Suppressor macrophage (primary cell): ENCODE data around the gene SSB.
"Not testable (repeated sequence)": the region's sequence is repeated elsewhere in the genome, so short reads cannot be mapped to it uniquely, and the experiment has no call there.

Experiments used
- DNase-seq, 4 experiments: peaks; one replicate each; pipeline ENCODE4 v3.0.0-alpha.2; 2020 to 2022

The SSB gene

DNA sequence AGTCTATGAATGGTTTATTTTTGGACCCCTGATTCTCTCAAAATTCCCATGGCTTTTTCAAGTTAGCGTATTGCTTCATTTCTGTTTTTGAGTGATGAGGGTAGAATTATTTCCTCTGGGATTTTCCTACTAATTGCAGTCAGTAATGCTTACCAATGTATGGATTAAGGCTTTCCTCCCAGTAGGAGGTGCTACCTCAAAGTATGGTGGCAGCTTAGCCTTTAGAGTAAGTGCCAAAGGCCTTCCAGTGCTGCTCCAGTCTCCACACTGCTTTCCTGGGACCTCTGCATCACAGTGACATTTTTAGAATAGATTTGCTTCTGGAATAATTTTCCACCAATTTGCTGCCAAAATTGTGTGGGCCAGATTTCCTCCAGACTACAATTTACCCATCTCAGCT, 16.2 kb upstream of the SSB start:
- DNase-seq: no peak

DNA sequence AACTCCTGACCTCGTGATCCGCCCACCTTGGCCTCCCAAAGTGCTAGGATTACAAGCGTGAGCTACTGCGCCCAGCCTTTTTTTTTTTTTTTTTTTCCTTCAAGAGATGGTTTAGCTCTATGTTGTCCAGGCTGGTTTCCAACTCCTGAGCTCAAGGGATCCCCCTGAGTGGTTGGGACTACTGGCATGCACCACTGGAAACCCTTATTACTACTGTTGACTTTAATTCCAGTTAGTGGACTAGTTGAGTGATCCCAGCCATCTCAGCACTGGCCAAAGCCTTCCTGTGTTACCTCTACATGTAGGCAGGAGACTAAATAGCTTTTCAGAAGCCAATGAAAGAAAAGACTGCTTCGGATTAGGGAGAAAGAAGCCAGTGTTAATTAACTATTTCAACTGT, 8.1 kb upstream of the SSB start:
- no peak for DNase-seq

DNA sequence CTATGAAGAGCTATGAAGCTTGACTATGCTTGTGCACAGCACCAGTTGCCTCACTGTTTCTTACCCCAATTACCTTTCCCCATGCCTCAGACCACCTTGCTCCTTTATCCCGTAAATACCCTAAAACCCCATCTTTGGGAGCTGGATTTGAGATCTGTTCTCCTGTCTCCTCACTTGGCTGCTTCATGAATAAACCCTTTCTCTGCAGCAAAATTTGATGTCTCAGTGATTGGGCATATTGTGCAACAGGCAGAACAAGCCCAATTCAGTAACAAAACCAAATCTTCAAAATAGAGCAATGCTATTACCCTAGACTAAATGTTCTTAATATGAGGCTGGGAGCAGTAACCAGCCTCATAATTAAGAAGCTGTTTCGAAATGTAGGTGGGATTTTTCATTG, 3.5 kb upstream of the SSB start:
- no peak for DNase-seq

DNA sequence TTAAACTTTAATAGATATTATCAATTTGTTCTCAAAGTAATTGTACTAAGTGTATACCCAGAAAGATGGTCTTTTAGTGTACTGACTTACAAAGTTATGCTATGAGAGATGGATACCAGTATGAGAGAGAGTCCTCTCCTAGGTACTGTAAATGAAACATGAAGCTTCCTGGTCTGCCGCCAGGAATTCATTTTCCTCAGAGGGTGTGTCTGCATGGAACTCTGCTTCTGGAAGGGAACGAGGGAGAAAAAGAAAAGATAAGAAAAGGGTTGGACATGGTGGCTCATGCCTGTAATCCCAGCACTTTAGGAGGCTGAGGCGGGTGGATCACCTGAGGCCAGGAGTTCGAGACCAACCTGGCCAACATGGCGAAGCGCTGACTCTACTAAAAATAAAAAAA, 2.2 kb upstream of the SSB start:
- DNase-seq: no peak

DNA sequence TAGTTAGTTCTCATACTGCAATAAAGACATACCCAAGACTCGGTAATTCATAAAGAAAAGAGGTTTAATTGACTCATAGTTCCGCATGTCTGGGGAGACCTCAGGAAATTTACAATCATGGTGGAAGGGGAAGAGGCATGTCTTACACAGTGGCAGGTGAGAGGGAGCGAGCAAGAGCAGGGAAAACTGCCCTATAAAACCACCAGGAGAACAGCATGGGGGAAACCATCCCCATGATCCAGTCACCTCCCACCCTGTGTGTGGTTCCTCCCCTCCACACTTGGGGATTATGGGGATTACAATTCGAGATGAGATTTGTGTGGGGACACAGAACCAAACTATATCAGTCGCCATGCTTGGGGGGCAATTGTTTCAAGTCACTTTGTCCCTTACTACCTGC, 1.1 kb upstream of the SSB start:
- no peak for DNase-seq

DNA sequence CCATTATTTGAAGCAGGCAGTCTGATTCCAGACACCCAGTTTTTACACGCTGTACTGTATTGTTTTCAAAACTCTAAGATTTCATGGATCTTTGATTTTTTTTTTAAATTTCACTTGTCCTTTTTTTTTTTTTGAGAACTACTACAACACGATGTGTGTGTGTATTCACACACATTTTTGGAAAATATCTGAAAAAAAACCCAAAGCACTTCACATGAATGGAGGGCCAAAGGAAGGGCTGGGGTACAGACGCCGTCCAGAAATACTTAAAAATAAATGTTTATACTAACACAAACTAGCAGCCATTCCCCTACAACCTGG, 314 bp upstream of the SSB start:
- DNase-seq: no peak

DNA sequence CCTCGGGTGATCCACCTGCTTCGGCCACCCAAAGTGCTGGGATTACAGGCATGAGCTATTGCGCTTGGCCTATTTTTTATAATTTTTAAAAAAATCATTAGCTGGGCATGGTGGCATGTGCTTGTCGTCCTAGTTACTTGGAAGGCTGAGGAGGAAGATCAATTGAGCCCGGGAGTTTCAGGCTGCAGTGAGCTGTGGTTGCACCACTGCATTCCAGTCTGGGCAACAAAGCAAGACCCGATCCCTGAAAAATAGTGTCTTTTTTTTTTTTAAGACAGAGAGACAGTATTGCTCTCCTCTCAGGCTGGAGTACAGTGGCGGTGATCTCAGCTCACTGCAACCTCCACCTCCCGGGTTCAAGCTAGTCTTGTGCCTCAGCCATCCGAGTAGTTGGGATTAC, 4.8 kb downstream of the SSB start:
- no peak for DNase-seq

DNA sequence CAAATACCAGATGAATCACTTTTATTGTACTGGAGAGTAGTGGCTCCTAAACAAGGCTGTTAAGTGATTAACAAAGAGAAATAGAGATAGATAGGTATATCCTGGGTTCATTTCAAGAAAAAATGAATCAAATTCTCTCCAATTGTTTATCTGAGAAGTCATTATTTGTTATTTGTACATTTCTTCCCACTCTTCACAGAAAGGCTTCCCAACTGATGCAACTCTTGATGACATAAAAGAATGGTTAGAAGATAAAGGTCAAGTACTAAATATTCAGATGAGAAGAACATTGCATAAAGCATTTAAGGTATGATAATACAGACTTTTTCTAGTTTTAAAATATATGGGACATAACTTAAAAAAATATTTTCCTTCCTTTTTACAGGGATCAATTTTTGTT, 7.9 kb downstream of the SSB start:
- peak in 1 of 4 experiments; percentile 11 for DNase-seq

DNA sequence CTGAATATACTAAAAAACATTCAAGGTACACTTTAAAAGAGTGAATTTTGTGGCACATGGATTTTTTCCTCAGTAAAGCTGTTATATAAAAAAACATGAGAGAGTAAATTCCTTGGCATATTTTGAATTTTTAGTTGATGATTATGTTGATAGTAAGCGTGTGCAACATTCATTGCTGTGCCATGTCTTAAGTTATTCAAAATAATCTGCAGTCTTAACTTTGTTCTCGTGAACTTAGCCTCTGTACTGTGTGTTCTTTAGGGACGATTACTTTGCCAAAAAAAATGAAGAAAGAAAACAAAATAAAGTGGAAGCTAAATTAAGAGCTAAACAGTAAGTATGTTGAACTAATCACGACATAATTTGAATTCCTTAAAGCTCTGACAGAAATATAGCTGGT, 9.6 kb downstream of the SSB start:
- no peak for DNase-seq

DNA sequence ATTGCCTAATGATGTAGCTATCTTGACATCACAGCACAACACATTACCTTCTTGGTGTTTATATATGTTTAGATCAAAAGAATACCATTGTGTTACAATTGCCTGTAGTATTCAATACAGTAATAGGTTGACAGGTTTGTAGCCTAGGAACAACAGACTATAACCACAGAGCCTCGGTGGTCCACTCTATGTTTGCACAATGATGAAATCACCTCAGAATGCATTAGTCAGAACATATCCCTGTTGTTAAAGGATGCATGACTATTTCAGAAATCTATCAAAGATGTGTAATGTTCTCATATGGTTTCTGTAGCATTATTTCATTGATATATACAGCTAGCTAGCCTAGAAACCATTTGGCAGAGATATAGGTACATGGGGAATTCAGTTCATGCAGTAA, 17.2 kb downstream of the SSB start:
- no peak for DNase-seq

DNA sequence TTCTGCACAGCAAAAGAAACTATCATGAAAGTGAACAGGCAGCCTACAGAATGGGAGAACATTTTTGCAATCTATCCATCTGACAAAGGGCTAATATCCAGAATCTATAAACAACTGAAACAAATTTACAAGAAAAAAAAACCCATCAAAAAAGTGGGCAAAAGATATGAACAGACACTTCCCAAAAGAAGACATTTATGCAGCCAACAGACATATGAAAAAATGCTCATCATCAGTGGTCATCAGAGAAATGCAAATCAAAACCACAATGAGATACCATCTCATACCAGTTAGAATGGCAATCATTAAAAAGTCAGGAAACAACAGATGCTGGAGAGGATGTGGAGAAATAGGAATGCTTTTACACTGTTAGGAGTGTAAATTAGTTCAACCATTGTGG, 18.3 kb downstream of the SSB start:
- DNase-seq: not testable (repeated sequence)

DNA sequence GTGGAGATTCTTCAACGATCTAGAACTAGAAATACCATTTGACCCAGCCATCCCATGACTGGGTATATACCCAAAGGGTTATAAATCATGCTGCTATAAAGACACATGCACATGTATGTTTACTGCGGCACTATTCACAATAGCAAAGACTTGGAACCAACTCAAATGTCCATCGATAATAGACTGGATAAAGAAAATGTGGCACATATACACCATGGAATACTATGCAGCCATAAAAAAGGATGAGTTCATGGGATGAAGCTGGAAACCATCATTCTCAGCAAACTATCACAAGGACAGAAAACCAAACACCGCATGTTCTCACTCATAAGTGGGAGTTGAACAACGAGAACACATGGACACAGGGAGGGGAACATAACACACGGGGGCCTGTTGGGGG, 18.7 kb downstream of the SSB start:
- not testable (repeated sequence) for DNase-seq

DNA sequence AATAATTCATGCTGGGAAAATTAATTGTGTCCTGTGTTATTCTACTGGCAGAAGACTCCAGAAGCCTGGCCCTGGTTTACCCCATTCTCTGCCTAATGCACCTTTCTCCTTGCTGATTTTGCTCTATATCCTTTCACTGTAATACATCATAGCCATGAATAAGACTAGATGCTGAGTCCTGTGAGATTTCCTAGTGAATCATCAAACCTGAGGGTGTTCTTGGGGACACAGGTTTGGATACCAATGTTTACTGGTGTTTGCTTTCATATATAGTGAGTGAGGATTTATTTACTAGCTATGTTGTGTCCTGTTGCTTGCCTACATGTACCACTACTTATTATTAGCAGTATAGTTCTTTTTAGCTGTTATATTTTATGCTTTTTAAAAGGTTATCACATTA, 19.6 kb downstream of the SSB start:
- no peak for DNase-seq

DNA sequence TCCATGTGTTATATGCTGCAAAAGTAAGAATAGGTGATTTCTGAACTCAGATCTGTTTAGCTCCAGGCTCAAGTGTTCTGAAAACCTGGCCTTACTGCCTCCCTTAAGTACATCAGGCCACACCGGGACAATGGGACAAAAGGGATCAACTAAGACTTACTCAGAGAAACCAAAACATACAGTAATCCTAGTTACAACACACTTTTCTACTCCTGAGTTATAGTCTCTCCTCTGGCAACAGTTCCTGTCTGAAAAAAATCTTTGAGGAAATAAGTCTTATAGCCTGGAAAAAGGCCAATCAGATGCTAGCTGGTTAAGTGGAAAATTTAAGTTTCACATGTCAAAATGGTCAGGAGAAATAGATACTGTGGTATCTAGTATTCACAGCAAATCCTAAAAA, 20.4 kb downstream of the SSB start:
- DNase-seq: no peak

DNA sequence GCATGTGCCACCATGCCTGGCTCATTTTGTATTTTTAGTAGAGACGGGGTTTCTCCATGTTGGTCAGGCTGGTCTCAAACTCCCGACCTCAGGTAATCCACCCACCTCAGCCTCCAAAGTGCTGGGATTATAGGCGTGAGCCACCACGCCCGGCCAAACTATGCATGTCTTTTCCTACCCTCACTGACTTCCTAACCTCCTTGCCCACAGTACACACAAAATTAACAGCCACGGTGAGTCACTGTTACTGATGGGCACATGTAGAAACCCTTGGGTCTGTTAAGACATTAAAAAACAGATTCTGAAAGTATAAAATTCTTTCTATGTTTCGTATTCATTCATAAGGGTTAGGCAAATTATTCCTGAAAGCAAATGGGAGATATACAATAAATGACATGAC, 21.4 kb downstream of the SSB start:
- DNase-seq: not testable (repeated sequence)

DNA sequence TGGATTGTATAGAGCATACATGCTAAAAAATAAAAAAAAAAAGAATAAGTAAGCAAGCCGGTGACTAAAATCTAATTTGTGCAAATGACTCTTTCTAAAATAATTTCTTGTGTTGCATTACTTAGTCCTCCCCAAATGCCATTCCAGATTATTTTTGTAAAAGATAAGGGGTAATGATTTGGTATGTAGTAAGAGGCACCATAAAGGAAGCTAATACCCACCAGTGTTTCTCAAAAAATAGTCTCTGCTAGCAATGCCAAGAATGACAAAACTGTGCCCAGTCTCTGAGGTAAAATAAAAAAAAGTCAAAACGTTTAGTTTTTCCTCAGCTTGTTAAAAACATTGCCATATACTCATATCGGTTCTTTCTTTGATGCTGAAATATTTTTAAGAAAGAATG, 23.4 kb downstream of the SSB start:
- no peak for DNase-seq

DNA sequence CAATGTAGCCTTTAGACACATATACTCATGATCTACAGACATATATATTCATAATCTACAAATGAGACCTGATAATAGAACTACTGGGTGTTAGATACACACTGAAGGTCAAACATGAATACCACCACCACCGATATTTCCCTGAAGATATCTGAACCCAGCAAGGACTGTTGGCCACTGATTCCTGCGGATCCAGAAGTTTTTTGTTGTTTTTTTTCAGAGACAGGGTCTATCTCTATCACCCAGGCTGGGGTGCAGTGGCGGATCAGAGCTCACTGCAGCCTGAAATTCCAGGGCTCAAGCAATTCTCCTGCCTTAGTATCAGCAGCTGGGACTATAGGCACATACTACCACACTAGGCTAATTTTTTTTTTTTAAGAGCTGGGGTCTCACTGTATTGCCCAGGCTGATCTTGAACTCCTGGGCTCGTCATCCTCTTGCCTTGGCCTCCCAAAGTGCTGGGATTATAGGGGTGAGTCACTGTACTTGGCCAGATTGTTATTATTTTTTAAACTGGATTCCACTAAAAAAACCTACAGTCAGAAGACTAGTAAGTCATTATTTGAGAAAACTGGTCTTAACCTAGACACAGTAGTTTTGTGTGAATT, 24.2 kb downstream of the SSB start:
- no peak for DNase-seq

DNA sequence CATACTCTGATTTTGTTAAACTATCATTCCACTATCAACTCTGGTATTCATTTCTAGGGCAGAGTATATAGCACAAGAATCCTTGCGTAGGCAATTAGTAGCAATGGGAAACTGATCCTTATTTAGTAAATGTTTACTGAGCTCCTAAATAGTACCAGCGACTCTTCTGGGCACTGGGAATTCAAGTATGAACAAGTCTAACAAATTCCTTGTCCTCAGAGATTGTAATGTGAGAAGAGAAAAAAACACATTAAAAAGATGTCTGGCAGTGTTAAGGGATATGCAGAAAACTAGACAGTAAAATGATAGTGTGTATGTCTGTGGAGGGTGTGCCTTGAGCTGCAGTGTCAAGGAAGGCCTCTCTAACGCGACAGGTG, 25.3 kb downstream of the SSB start:
- DNase-seq: peak in 1 of 4 experiments; percentile 6

DNA sequence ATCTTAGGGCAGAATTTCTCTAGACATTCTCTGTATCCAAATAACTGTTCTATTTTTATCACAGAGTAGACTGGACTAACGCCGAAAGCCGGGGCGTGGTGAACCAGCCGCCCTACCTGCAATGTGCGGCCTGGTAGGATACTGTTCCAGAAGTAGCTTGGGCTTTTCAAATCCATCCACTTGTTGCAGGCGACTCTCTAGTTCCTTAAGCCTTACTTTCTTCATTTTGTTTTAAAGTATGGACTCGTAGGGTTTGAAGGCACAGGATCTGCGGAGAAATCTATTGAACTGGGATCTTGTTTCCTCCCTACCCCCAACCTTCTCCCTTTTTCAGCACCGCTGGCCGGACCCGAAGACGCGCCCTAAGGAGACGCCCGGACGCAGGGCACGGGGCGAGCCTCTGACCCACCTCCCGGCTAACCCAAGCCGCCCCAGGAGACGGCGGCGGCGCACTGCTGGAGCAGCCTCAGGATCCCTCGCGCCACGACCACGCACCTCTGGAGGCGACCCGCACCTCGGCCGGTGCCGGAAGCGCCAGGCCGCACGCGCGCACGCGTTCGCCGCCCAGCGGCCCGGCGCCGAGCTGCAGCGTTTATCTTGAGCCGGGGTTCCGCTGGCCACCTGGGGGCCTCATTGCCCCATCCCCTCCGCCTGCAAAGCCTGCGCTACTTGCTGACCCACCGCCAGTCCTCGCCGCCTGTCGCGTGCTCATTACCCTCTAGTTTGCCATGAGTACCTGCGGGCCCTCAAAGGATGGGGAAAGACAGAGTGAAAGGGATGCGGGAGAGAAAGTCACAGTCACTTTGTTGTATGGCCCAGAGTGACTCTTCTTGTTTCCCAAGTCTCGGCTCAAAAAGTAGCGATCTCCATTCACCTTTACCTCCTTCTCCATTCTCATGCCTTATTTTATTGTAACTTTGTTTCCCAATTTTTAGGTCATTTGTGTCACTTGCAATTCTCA, 26.0 kb downstream of the SSB start, which contains the start of gene METTL5:
Gene METTL5 (minus strand): TSS at position 533 of the 961 bp plus-strand sequence. CDS start 308 bp downstream, at position 225.
- DNase-seq: peak; percentile 86 to 94 (median 90)

DNA sequence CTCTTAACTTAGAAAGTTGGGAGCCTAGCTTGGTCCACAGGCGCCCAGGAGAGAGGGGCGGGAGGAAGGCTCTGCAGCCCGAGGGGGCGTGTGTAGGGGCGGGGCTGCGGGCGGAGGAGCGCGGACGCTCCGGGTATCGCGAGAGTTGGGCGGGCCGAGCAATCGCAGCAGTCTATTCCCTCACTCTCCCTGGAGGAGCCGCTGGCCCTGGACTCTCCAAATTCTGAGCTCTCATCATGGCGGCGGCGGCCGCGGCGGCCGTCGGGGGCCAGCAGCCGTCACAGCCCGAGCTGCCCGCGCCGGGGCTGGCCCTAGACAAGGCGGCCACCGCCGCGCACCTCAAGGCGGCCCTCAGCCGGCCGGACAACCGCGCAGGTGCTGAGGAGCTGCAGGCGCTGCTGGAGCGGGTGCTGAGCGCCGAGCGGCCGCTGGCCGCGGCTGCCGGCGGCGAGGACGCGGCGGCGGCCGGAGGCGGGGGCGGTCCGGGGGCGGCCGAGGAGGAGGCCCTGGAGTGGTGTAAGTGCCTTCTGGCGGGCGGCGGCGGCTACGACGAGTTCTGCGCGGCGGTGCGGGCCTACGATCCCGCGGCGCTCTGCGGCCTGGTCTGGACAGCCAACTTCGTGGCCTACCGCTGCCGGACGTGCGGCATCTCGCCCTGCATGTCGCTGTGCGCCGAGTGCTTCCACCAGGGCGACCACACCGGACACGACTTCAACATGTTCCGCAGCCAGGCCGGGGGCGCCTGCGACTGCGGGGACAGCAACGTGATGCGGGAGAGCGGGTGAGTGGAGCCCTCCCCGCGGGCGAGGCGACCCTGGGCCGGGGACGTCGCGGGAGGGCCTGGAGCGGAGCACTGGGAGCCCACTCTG, 28.8 kb downstream of the SSB start, which contains the start of gene UBR3:
Gene UBR3 (plus strand): TSS at position 183 of the 869 bp plus-strand sequence. CDS start 54 bp downstream, at position 237.
- DNase-seq: peak; percentile 93 to 98 (median 97)

DNA sequence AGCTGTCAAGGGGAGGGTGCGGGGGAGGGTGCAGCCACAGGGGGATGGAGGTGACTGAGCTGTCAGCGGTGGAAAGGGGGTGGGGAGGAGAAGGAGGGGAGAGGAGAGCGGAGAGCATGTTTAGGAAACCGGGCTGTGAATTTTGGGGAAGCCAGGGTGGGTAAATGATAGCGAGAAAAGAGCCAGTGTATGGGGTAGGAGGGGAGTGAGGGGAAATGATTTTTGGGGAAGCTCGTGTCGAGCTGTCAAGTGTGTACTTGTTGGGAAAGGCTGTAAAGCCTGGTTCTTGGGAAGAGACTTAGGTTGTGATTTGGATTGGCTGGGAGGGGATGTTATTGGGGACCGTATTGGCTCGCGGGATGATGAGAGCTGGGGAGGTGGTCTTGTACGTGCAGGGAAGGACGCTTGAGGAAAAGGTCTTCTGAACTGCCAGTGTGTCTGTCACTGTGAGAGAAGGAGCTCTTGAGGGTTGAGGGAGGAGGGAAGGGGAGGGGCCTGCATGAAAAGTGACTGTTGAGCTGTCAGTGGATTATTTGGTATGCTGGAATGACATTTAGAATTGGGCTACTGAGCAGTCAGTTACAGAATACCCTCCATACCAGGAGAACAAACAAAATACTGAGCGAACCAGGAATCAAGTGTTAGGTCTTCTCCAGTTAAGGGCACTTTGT, 29.6 kb downstream of the SSB start:
- peak; percentile 13 to 51 (median 48) for DNase-seq

DNA sequence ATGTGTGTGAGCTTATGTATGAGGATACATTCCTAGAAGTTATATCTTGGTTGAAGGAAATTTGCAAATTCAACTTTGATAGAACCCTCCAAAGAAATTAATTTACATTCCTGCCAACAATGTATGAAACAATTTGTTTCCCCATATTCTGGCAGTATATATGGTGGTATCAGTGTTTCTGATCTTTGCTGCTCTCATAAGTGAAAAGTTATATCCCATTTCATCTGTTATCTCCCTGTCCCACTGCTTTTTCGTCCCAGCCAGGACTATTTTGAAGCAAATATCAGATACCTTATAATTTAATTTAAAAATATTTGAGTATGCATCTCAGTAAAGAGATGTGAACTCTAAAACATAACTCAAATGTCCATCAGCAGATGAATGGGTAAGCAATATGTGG, 35.7 kb downstream of the SSB start:
- no peak for DNase-seq
